ENCODE results near the gene PTPRC.

The PTPRC gene

GRCh38 chr1:198676253-198676652 lies 37.4 kb downstream of the PTPRC start:
- peak overlapping the region in 1 of 2 experiments; percentile 36 for H3K27ac ChIP-seq (ENCODE audit: insufficient read depth in 1 of 2, low read depth in 1 of 2, low read length in 2 of 2, poor library complexity in 1 of 2, severe bottlenecking in 2 of 2)
- ChIA-PET POLR2A (interaction anchor here (0.5 to 0.6 kb wide), 2 partner anchors 20 to 37 kb away, joined by 3 read pairs; no protein-coding TSS in a partner anchor), CTCF (no interaction called here)
- DNase-seq, result peak; percentile 51 to 92 (median 88)
- H3K9me3 ChIP-seq (ENCODE audit: control extremely low read depth in 1 of 5, control insufficient read depth in 4 of 5, insufficient read depth in 2 of 5, low read depth in 1 of 5, low read length in 4 of 5), result no peaks in the 10 kb centered on the region
- H3K36me3 ChIP-seq (ENCODE audit: control insufficient read depth in 4 of 4, insufficient read depth in 4 of 4, low read length in 3 of 4), result peaks cover 0 to 44% (median 11%) of the 10 kb centered on the region in 4 experiments
- H3K4me3 ChIP-seq (ENCODE audit: control insufficient read depth in 1 of 7, extremely low read depth in 1 of 7, insufficient read depth in 4 of 7, low read depth in 2 of 7, low read length in 6 of 7), result peak overlapping the region in 1 of 7 experiments; percentile 13
- no peaks in the 10 kb centered on the region for H3K27me3 ChIP-seq (replicated peaks in 2 of 5; ENCODE audit: control insufficient read depth in 4 of 5, insufficient read depth in 5 of 5, low read length in 4 of 5)
- no CpG with 5 or more reads among the region's 1 CpG for WGBS (ENCODE audit: insufficient coverage)
- H3K4me1 ChIP-seq (ENCODE audit: control extremely low read depth in 1 of 4, control insufficient read depth in 4 of 4, insufficient read depth in 4 of 4, low read length in 3 of 4), result peaks cover 29 to 70% (median 34%) of the 10 kb centered on the region in 4 experiments

- ChIA-PET POLR2A (interaction anchor here (0.6 kb wide), 1 partner anchor 518 kb away, joined by 3 read pairs; no protein-coding TSS in a partner anchor), CTCF (interaction anchor here (1.0 to 1.1 kb wide), 2 partner anchors 9 to 10 kb away, joined by 3 read pairs; no protein-coding TSS in a partner anchor)
- H3K27ac ChIP-seq (ENCODE audit: insufficient read depth in 1 of 2, low read depth in 1 of 2, low read length in 2 of 2, poor library complexity in 1 of 2, severe bottlenecking in 2 of 2), result peak overlapping the region in 1 of 2 experiments; percentile 31
- H3K4me1 ChIP-seq (ENCODE audit: control extremely low read depth in 1 of 4, control insufficient read depth in 4 of 4, insufficient read depth in 4 of 4, low read length in 3 of 4), result peaks cover 32 to 71% (median 35%) of the 10 kb centered on the region in 4 experiments
- no peaks in the 10 kb centered on the region for H3K27me3 ChIP-seq (replicated peaks in 2 of 5; ENCODE audit: control insufficient read depth in 4 of 5, insufficient read depth in 5 of 5, low read length in 4 of 5)
- H3K4me3 ChIP-seq (ENCODE audit: control insufficient read depth in 1 of 7, extremely low read depth in 1 of 7, insufficient read depth in 4 of 7, low read depth in 2 of 7, low read length in 6 of 7), result no peak overlapping the region
- DNase-seq, result no peak
- peaks cover 0 to 37% (median 10%) of the 10 kb centered on the region in 4 experiments for H3K36me3 ChIP-seq (ENCODE audit: control insufficient read depth in 4 of 4, insufficient read depth in 4 of 4, low read length in 3 of 4)
- 60% methylated on average over 1 of the region's 1 CpG for WGBS (ENCODE audit: insufficient coverage)
- no peaks in the 10 kb centered on the region for H3K9me3 ChIP-seq (ENCODE audit: control extremely low read depth in 1 of 5, control insufficient read depth in 4 of 5, insufficient read depth in 2 of 5, low read depth in 1 of 5, low read length in 4 of 5)
Observed at GRCh38 chr1:198677027-198677426, 38.2 kb downstream of the PTPRC start.

GRCh38 chr1:198677871-198678270 lies 39.0 kb downstream of the PTPRC start:
- H3K9me3 ChIP-seq (ENCODE audit: control extremely low read depth in 1 of 5, control insufficient read depth in 4 of 5, insufficient read depth in 2 of 5, low read depth in 1 of 5, low read length in 4 of 5), result no peaks in the 10 kb centered on the region
- H3K36me3 ChIP-seq (ENCODE audit: control insufficient read depth in 4 of 4, insufficient read depth in 4 of 4, low read length in 3 of 4), result peaks cover 0 to 32% (median 9%) of the 10 kb centered on the region in 4 experiments
- POLR2A ChIA-PET, result interaction anchor here (0.6 kb wide), 1 partner anchor 519 kb away, joined by 3 read pairs; no protein-coding TSS in a partner anchor
- H3K27ac ChIP-seq (ENCODE audit: insufficient read depth in 1 of 2, low read depth in 1 of 2, low read length in 2 of 2, poor library complexity in 1 of 2, severe bottlenecking in 2 of 2), result no peak overlapping the region
- peaks cover 39 to 77% (median 43%) of the 10 kb centered on the region in 4 experiments for H3K4me1 ChIP-seq (ENCODE audit: control extremely low read depth in 1 of 4, control insufficient read depth in 4 of 4, insufficient read depth in 4 of 4, low read length in 3 of 4)
- H3K27me3 ChIP-seq (replicated peaks in 2 of 5; ENCODE audit: control insufficient read depth in 4 of 5, insufficient read depth in 5 of 5, low read length in 4 of 5), result no peaks in the 10 kb centered on the region
- CTCF ChIA-PET, result interaction anchor here (1.0 to 1.1 kb wide), 2 partner anchors 8 to 11 kb away, joined by 3 read pairs; no protein-coding TSS in a partner anchor
- no CpG with 5 or more reads among the region's 2 CpGs for WGBS (ENCODE audit: insufficient coverage)
- no peak for DNase-seq
- H3K4me3 ChIP-seq (ENCODE audit: control insufficient read depth in 1 of 7, extremely low read depth in 1 of 7, insufficient read depth in 4 of 7, low read depth in 2 of 7, low read length in 6 of 7), result no peak overlapping the region

GRCh38 chr1:198678301-198678836 lies 39.5 kb downstream of the PTPRC start:
- no peak for DNase-seq
- 90% methylated on average over 5 of the region's 8 CpGs for WGBS (ENCODE audit: insufficient coverage)

GRCh38 chr1:198678901-198679329 lies 40.1 kb downstream of the PTPRC start:
- 96% methylated on average over 6 of the region's 12 CpGs for WGBS (ENCODE audit: insufficient coverage)
- DNase-seq, result no peak
- no peak overlapping the region for H3K4me3 ChIP-seq (ENCODE audit: control insufficient read depth in 1 of 7, extremely low read depth in 1 of 7, insufficient read depth in 4 of 7, low read depth in 2 of 7, low read length in 6 of 7)
- POLR2A ChIA-PET, result no interaction called here
- H3K9me3 ChIP-seq (ENCODE audit: control extremely low read depth in 1 of 5, control insufficient read depth in 4 of 5, insufficient read depth in 2 of 5, low read depth in 1 of 5, low read length in 4 of 5), result no peaks in the 10 kb centered on the region
- CTCF ChIA-PET, result interaction anchor here (0.9 to 2.0 kb wide), 3 partner anchors 8 to 76 kb away, joined by 3 to 6 read pairs (median 5); no protein-coding TSS in a partner anchor
- no peaks in the 10 kb centered on the region for H3K27me3 ChIP-seq (replicated peaks in 2 of 5; ENCODE audit: control insufficient read depth in 4 of 5, insufficient read depth in 5 of 5, low read length in 4 of 5)
- peaks cover 0 to 30% (median 9%) of the 10 kb centered on the region in 4 experiments for H3K36me3 ChIP-seq (ENCODE audit: control insufficient read depth in 4 of 4, insufficient read depth in 4 of 4, low read length in 3 of 4)
- peaks cover 42 to 84% (median 54%) of the 10 kb centered on the region in 4 experiments for H3K4me1 ChIP-seq (ENCODE audit: control extremely low read depth in 1 of 4, control insufficient read depth in 4 of 4, insufficient read depth in 4 of 4, low read length in 3 of 4)
- H3K27ac ChIP-seq (ENCODE audit: insufficient read depth in 1 of 2, low read depth in 1 of 2, low read length in 2 of 2, poor library complexity in 1 of 2, severe bottlenecking in 2 of 2), result peak overlapping the region in 1 of 2 experiments; percentile 55

More at GRCh38 chr1:198678301-198678836, 39.5 kb downstream of the PTPRC start:
- Histone ChIP-seq H3K36me3 (ENCODE audit: control insufficient read depth in 4 of 4, insufficient read depth in 4 of 4, low read length in 3 of 4) (peaks cover 0 to 31% (median 9%) of the 10 kb centered on the region in 4 experiments), H3K27me3 (replicated peaks in 2 of 5; ENCODE audit: control insufficient read depth in 4 of 5, insufficient read depth in 5 of 5, low read length in 4 of 5) (no peaks in the 10 kb centered on the region), H3K9me3 (ENCODE audit: control extremely low read depth in 1 of 5, control insufficient read depth in 4 of 5, insufficient read depth in 2 of 5, low read depth in 1 of 5, low read length in 4 of 5) (no peaks in the 10 kb centered on the region), H3K27ac (ENCODE audit: insufficient read depth in 1 of 2, low read depth in 1 of 2, low read length in 2 of 2, poor library complexity in 1 of 2, severe bottlenecking in 2 of 2) (peak overlapping the region in 1 of 2 experiments; percentile 55), H3K4me1 (ENCODE audit: control extremely low read depth in 1 of 4, control insufficient read depth in 4 of 4, insufficient read depth in 4 of 4, low read length in 3 of 4) (peaks cover 41 to 82% (median 48%) of the 10 kb centered on the region in 4 experiments), H3K4me3 (ENCODE audit: control insufficient read depth in 1 of 7, extremely low read depth in 1 of 7, insufficient read depth in 4 of 7, low read depth in 2 of 7, low read length in 6 of 7) (peak overlapping the region in 2 of 7 experiments; percentile 18 to 46)
- ChIA-PET CTCF (interaction anchor here (0.9 to 1.0 kb wide), 2 partner anchors 8 to 11 kb away, joined by 3 to 5 read pairs; no protein-coding TSS in a partner anchor), POLR2A (no interaction called here)

GRCh38 chr1:198679535-198680173 lies 40.8 kb downstream of the PTPRC start:
- H3K27me3 ChIP-seq (replicated peaks in 2 of 5; ENCODE audit: control insufficient read depth in 4 of 5, insufficient read depth in 5 of 5, low read length in 4 of 5), result no peaks in the 10 kb centered on the region
- H3K4me3 ChIP-seq (ENCODE audit: control insufficient read depth in 1 of 7, extremely low read depth in 1 of 7, insufficient read depth in 4 of 7, low read depth in 2 of 7, low read length in 6 of 7), result no peak overlapping the region
- POLR2A ChIA-PET, result no interaction called here
- CTCF ChIA-PET, result interaction anchor here (0.9 to 2.1 kb wide), 4 partner anchors 9 to 77 kb away, joined by 3 to 6 read pairs (median 6); no protein-coding TSS in a partner anchor
- DNase-seq, result no peak
- H3K36me3 ChIP-seq (ENCODE audit: control insufficient read depth in 4 of 4, insufficient read depth in 4 of 4, low read length in 3 of 4), result peaks cover 0 to 27% (median 9%) of the 10 kb centered on the region in 4 experiments
- H3K9me3 ChIP-seq (ENCODE audit: control extremely low read depth in 1 of 5, control insufficient read depth in 4 of 5, insufficient read depth in 2 of 5, low read depth in 1 of 5, low read length in 4 of 5), result no peaks in the 10 kb centered on the region
- WGBS (ENCODE audit: insufficient coverage), result 98% methylated on average over 29 of the region's 31 CpGs
- peak overlapping the region; percentile 91 to 95 for H3K27ac ChIP-seq (ENCODE audit: insufficient read depth in 1 of 2, low read depth in 1 of 2, low read length in 2 of 2, poor library complexity in 1 of 2, severe bottlenecking in 2 of 2)
- peaks cover 45 to 89% (median 60%) of the 10 kb centered on the region in 4 experiments for H3K4me1 ChIP-seq (ENCODE audit: control extremely low read depth in 1 of 4, control insufficient read depth in 4 of 4, insufficient read depth in 4 of 4, low read length in 3 of 4)

All from common myeloid progenitor, CD34-positive (primary cell).